GM13976 (cell line): ENCODE data around the gene RASA3.

Source experiments
- DNase-seq: peaks from one replicate; pipeline ENCODE4 v3.0.0; 2012; ENCODE audit warnings: low spot score
- in situ Hi-C: fragments of 300-500 bp; cut with MboI; formaldehyde crosslinking; loops from one replicate; pipeline ENCODE4 v1.12.0; 2022; ENCODE audit warnings: low sequenced_read_pairs, mixed read lengths, inconsistent platforms; ENCODE audit not compliant: unreplicated experiment
- TF ChIP-seq, protein P1 (sequence below): IDR thresholded peaks from 2 replicates; pipeline ENCODE4 v1.5.1; 2012; ENCODE audit warnings: borderline replicate concordance, mild to moderate bottlenecking; ENCODE audit not compliant: insufficient read depth; ENCODE audit errors: extremely low read depth, missing control alignments, control extremely low read depth

RASA3 gene

DNA sequence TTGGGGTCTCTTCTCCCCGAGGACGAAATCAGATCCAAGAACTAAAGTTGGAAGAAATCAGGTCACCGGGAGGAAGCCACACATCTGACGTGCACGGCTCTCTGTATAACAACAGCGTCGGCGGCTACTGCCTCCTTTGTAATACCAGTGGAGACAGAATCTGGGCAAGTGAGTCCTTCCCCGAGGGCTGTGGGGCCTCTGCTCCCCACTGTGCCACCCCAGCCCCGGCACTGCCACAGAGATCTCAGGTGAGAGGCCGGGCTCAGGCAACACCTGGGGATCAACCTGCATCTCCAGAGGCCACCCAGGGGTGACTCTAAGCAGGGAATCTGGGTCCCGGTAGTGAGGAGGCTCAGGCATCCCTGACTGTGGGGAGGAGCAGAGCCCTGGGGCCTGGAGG is 124.9 kb downstream of the RASA3 start:
- DNase-seq: no peak
- TF ChIP-seq, protein P1, sequence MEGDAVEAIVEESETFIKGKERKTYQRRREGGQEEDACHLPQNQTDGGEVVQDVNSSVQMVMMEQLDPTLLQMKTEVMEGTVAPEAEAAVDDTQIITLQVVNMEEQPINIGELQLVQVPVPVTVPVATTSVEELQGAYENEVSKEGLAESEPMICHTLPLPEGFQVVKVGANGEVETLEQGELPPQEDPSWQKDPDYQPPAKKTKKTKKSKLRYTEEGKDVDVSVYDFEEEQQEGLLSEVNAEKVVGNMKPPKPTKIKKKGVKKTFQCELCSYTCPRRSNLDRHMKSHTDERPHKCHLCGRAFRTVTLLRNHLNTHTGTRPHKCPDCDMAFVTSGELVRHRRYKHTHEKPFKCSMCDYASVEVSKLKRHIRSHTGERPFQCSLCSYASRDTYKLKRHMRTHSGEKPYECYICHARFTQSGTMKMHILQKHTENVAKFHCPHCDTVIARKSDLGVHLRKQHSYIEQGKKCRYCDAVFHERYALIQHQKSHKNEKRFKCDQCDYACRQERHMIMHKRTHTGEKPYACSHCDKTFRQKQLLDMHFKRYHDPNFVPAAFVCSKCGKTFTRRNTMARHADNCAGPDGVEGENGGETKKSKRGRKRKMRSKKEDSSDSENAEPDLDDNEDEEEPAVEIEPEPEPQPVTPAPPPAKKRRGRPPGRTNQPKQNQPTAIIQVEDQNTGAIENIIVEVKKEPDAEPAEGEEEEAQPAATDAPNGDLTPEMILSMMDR: no peak
- in situ Hi-C loops: no loop called here

DNA sequence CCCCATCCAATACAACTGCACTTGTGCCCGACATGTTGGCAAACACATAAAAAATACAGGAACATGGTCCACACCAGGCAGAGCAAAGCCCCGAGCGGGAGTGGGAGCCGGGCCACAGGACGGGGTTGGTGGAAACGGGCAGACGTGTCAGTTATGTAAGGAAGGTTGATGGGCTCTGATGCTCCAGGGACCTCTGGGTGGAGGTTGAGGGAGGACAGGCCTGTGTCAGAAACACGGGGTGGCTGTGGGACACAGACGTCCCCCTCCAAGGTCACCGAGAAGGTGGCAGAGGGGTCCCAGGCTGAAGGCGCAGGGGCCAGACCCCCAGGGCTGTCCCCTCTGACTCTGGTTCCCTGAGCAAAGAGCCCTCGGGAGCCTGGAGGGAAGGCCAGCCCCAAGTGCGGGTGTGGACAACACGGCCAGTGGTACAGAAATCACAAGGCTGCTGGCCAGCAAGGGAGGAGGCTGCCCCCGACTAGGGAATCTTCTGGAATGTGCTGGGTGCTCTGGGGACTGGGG is 127.2 kb downstream of the RASA3 start:
- DNase-seq: no peak
- in situ Hi-C loops: no loop called here
- TF ChIP-seq, protein P1: no peak

GRCh38 chr13:114004420-114005205 is 127.8 kb downstream of the RASA3 start:
- TF ChIP-seq, protein P1: no peak
- in situ Hi-C loops: no loop called here
- no peak for DNase-seq

DNA sequence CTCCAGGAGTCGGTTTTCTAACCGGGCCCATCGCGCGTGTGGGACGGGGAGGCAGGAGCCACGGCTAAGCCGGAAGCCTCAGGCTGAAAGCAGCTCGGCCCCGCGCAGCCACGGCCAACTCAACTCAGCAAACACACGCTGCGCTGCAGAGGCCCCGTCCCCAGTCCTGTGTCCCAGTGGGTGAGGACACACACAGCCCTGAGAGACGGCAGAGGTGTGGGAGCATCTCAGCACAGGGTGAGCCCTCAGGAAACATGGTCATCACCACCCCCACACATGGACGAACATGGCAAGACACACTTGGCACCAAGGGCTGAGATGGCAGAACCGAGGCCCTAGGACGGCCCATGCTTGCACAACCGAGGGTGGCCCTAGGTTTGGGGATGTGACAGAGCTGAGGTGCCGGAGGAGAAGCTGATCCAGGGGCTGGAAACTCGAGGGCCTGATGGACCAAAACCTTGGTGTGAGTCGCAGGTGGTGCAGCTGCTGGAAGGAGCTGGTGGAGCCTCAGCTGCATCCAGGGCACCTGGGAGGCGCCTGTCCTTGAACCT is 129.6 kb downstream of the RASA3 start:
- TF ChIP-seq, protein P1: no peak
- in situ Hi-C loops: no loop called here
- no peak for DNase-seq

DNA sequence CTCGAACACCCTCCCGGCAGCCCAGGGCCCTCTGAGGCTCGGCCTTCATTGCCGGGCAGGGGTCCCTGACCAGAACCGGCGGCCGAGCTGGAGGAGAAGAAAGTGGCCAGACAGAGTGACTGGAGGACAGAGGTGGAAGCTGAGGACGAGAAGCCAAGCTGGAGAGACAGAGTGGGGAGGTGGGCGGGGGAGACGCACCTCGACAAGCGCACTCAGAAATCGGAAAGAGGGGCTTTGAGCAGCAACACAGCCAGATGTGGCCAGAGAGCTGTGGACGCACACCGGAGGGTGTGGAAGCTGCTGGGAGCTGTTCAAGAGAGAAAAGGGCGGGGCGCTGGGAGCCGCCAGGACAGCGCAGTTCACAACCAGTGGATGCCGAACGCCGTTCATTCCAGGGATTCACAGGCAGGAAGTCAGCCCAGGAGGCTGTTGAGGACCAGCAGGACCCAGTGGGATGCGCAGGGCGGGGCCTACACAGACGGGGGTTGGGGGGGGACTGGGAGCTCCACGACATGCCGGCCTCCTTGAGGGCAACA is 130.3 kb downstream of the RASA3 start:
- DNase-seq: no peak
- in situ Hi-C loops: no loop called here
- TF ChIP-seq, protein P1: no peak

DNA sequence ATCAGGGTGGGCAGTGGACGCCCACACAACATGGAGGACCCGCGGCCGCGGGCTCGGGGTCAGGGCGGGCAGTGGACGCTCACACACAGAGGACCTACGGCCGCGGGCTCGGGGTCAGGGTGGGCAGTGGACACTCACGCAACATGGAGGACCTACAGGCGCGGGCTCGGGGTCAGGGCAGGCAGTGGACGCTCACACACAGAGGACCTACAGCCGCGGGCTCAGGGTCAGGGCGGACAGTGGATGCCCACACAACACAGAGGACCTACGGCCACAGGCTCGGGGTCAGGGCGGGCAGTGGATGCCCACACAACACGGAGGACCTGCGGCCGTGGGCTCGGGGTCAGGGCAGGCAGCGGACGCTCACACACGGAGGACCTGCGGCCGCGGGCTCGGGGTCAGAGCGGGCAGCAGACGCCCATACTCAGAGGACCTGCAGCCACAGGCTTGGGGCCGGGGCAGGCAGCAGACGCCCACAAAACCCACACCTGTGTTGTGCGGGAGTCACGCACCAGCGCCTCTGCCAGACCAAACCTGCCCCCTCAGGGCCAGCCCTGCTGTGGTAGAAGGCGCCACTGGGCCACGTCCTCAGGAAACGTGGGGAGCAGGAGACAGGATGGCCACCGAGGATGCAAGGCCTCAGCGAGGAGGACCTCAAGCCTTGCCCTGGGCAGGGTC is 131.0 kb downstream of the RASA3 start:
- in situ Hi-C loops: no loop called here
- DNase-seq: no peak
- TF ChIP-seq, protein P1: no peak
